Measurements from ENCODE around the gene ALDH1B1. TPM values are rescaled to one million over a fixed set of nuclear protein-coding genes. Genes with fewer than 3 reads are reported as not detected.

ALDH1B1 gene
- total and polyA plus RNA-seq, 2 donors (not counting 3 experiments of a cell fraction or from before 2014, with no cell fraction given): 11.5 to 20.5 TPM

DNA sequence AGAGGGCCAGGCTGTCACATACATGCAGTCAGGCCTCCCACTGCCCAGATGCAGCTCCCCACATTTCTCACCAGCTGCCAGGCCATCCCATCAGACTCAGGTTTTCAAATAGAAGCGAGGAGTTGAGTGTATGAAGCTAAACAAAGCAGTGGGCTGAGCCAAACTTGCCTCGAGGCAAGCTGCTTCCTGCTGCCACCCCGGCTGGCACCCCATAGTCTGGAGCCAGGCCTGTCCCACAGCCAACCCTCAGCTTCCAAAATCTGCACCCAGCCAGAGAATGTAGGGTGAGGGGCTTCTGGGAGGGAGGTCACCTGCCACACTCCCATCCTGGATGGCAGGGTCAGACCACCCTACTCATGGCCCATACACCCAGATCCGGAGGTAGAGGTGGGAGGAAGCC lies 22.3 kb upstream of the ALDH1B1 start:
- H3K27ac ChIP-seq (ENCODE audit: insufficient read depth, low read depth, low read length): no peak overlapping the region
- H3K9ac ChIP-seq (replicated peaks; ENCODE audit: extremely low read depth, insufficient read depth, low read length): no peak overlapping the region
- H3K9me3 ChIP-seq (replicated peaks; ENCODE audit: control insufficient read depth, insufficient read depth, low read length): no peaks in the 10 kb centered on the region
- intact Hi-C loops (cut with micrococcal nuclease) (loop anchor here (10.0 kb wide), 1 partner anchor 55 kb away; no protein-coding TSS in a partner anchor), dilution Hi-C loops (cut with MboI; ENCODE audit: extremely low pct_ligation_motif_present, low sequenced_read_pairs) (no loop called here)
- no peaks in the 10 kb centered on the region for H3K79me2 ChIP-seq (ENCODE audit: control insufficient read depth, insufficient read depth, low read length)
- no peak overlapping the region for H3K4me3 ChIP-seq (replicated peaks in 1 of 3; ENCODE audit: insufficient read depth in 1 of 3, low read depth in 1 of 3, low read length in 3 of 3)
- no peaks in the 10 kb centered on the region for H3K9me1 ChIP-seq (replicated peaks; ENCODE audit: control insufficient read depth, extremely low read depth, insufficient read depth, low read length)
- H3K27me3 ChIP-seq (ENCODE audit: control insufficient read depth in 2 of 2, insufficient read depth in 2 of 2, low read length in 2 of 2): peaks cover 12 to 20% of the 10 kb centered on the region in 2 experiments
- ChIA-PET POLR2A (no interaction called here), CTCF (no interaction called here)
- no peak overlapping the region for H3K4me2 ChIP-seq (ENCODE audit: insufficient read depth, low read length)
- no peaks in the 10 kb centered on the region for H4K20me1 ChIP-seq (replicated peaks; ENCODE audit: control insufficient read depth, extremely low read depth, insufficient read depth, low read length)
- DNase-seq (ENCODE audit: low read depth, low spot score) (no peak), FAIRE-seq (no peak)
- TF ChIP-seq GATA2 (IDR thresholded peaks at IDR 0.05; ENCODE audit: insufficient read depth, insufficient read length, low read depth, low read length) (no peak), MYC (IDR thresholded peaks at IDR 0.05; ENCODE audit: low read depth, low read length) (no peak), EZH2 (IDR thresholded peaks at IDR 0.05; ENCODE audit: borderline replicate concordance, low read depth, low read length, severe bottlenecking) (no peak), POLR2AphosphoS5 (IDR thresholded peaks at IDR 0.05; ENCODE audit: insufficient read depth, low read depth, low read length) (no peak), POLR2A (IDR thresholded peaks at IDR 0.05; ENCODE audit: low read depth, low read length) (no peak), FOS (IDR thresholded peaks at IDR 0.05; ENCODE audit: borderline replicate concordance, insufficient read depth, low read length) (no peak), JUN (IDR thresholded peaks at IDR 0.05; ENCODE audit: borderline replicate concordance, insufficient read depth, insufficient read length, low read depth) (no peak)
- TF ChIP-seq, protein P1, sequence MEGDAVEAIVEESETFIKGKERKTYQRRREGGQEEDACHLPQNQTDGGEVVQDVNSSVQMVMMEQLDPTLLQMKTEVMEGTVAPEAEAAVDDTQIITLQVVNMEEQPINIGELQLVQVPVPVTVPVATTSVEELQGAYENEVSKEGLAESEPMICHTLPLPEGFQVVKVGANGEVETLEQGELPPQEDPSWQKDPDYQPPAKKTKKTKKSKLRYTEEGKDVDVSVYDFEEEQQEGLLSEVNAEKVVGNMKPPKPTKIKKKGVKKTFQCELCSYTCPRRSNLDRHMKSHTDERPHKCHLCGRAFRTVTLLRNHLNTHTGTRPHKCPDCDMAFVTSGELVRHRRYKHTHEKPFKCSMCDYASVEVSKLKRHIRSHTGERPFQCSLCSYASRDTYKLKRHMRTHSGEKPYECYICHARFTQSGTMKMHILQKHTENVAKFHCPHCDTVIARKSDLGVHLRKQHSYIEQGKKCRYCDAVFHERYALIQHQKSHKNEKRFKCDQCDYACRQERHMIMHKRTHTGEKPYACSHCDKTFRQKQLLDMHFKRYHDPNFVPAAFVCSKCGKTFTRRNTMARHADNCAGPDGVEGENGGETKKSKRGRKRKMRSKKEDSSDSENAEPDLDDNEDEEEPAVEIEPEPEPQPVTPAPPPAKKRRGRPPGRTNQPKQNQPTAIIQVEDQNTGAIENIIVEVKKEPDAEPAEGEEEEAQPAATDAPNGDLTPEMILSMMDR (IDR thresholded peaks at IDR 0.05; ENCODE audit: extremely low read depth in 1 of 2, insufficient read depth in 1 of 2, low read depth in 1 of 2, low read length in 2 of 2): no peak
- TF ChIP-seq, protein P2, sequence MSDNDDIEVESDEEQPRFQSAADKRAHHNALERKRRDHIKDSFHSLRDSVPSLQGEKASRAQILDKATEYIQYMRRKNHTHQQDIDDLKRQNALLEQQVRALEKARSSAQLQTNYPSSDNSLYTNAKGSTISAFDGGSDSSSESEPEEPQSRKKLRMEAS (IDR thresholded peaks at IDR 0.05; ENCODE audit: insufficient read depth, insufficient read length): no peak
- no peak overlapping the region for H2AFZ ChIP-seq (ENCODE audit: low read depth, low read length)
- no TSS peak for BruUV-seq (replicated peaks)
- H3K36me3 ChIP-seq (ENCODE audit: control insufficient read depth in 2 of 2, extremely low read depth in 1 of 2, insufficient read depth in 2 of 2, low read length in 2 of 2): no peaks in the 10 kb centered on the region
- H3K4me1 ChIP-seq (ENCODE audit: control insufficient read depth, extremely low read depth, insufficient read depth, low read length): no peaks in the 10 kb centered on the region

Data from endothelial cell of umbilical vein (primary cell).